Heart right ventricle (tissue), 16 donors: ENCODE data around the gene CDK14. TPM values are rescaled to one million over a fixed set of nuclear protein-coding genes. Genes with fewer than 3 reads are reported as not detected.

Source experiments
- ATAC-seq, 8 donors: fragments of 200-7000 bp; cut with Tn5 transposase; one replicate each; pipeline ENCODE4 v1.9.1; 2020; ENCODE audit warnings: mild to moderate bottlenecking in 8 of 8, moderate library complexity in 8 of 8, moderate number of reproducible peaks in 1 of 8
- DNase-seq, 2 donors: peaks; one replicate each; pipeline ENCODE4 v3.0.0-alpha.2; 2020
- H3K27ac ChIP-seq, 10 donors: fragments of 200-600 bp; sonication (generic) in 2 of 10; one replicate each; pipeline versions ENCODE4 v1.5.0 to v1.8.0; 2020 to 2022; ENCODE audit warnings: mild to moderate bottlenecking in 3 of 10
- H3K27me3 ChIP-seq, 7 donors: fragments of 200-600 bp; one replicate each; pipeline ENCODE4 v1.8.0; 2021 to 2022; ENCODE audit warnings: mild to moderate bottlenecking in 2 of 7
- H3K36me3 ChIP-seq, 9 donors: fragments of 200-600 bp; sonication (generic) in 1 of 9; one replicate each; pipeline versions ENCODE4 v1.5.0 to v1.8.0; 2020 to 2022; ENCODE audit warnings: mild to moderate bottlenecking in 2 of 9
- H3K4me1 ChIP-seq, 9 donors: fragments of 200-600 bp; sonication (generic) in 1 of 9; one replicate each; pipeline versions ENCODE4 v1.5.0 to v1.8.0; 2020 to 2022; ENCODE audit warnings: mild to moderate bottlenecking in 4 of 9
- H3K4me3 ChIP-seq, 10 donors: fragments of 200-600 bp; sonication (generic) in 2 of 10; one replicate each; pipeline versions ENCODE4 v1.5.0 to v1.8.0; 2020 to 2022; ENCODE audit warnings: mild to moderate bottlenecking in 7 of 10, moderate library complexity in 2 of 10
- H3K9me3 ChIP-seq, 11 donors: fragments of 200-600 bp in 10 of 11; sonication (generic) in 2 of 11; one replicate each; pipeline versions ENCODE4 v1.5.0 to v1.8.0; 2013 to 2022; ENCODE audit warnings: mild to moderate bottlenecking in 2 of 11, control low read depth in 1 of 11, moderate library complexity in 1 of 11
- WGBS, 2 donors: extraction: QIAGEN DNeasy Blood & Tissue Kit; methylation state at CpG; one replicate each; pipeline ENCODE4 v1.1.7; 2013; ENCODE audit warnings: inconsistent platforms in 1 of 2; 5-methylcytosine and 5-hydroxymethylcytosine counted together
- intact Hi-C, 10 donors: fragments of 100-400 bp; cut with DNase I; formaldehyde crosslinking; loops; one replicate each; pipeline versions ENCODE4 v1.11.1 to v1.14.2; 2022
- long read RNA-seq, 3 donors: library from polyadenylated mRNA; unstranded; transcript quantifications; one replicate each; pipeline ENCODE4 v2.0.0, GENCODE V29; 2020 to 2021
- polyA plus RNA-seq, 2 donors: library from polyadenylated mRNA; stranded (reverse); fragments of 200-250 nt; gene quantifications; one replicate each; pipeline ENCODE4 v1.2.3, GENCODE V29; 2013
- total RNA-seq, 10 donors: library from RNA; stranded (reverse); fragmentation: NEBNext Ultra II Directional in 3 of 10; extraction: Animal tissue kit (Norgen Biotek cat#: 25700) in 3 of 10; gene quantifications; one replicate each; pipeline versions ENCODE4 v1.2.1 to v1.2.4, GENCODE V29; 2021 to 2023
- TF ChIP-seq, protein P1 (sequence below), 9 donors: fragments of 200-600 bp; sonication (generic) in 2 of 9; IDR thresholded peaks; one replicate each; pipeline versions ENCODE4 v1.5.0 to v1.8.0; 2021 to 2022; ENCODE audit warnings: antibody characterized with exemption in 9 of 9, mild to moderate bottlenecking in 5 of 9, moderate library complexity in 1 of 9
- donor health status: Arrhythmogenic right ventricular cardiomyopathy.
- donor health status: ischemic (EF 13 %, LVEDD 7.1; RV severe dilation, severe dysfunction).
- donor health status: healthy with polysubstance abuse.
- donor health status: DM: no; HTN: yes; CAD: no.
- donor health status: DM: no; HTN: no; CAD: no.
- donor health status: ischemic (EF 25% LVEDD 6.9; RV normal size, moderate dysfunction).
- donor health status: ischemic (EF 25% LVEDD 5.7; RV mildly dilated, moderate dysfunction).
- donor health status: healthy.
- donor health status: DM: yes; HTN: yes; CAD: no.
- donor health status: Ischemic cardiomyopathy.
- donor health status: ischemic (EF 35%, LVEDD 5.7; RV mildly dilated, moderate dysfunction).
- donor health status: nonischemic (EF 11% LVEDD 7.7; RV severe dilation, severe dysfunction).
- donor health status: DM: yes; HTN: yes; CAD: no.
- donor health status: PGD.
- donor health status: ischemic (EF 29% LVEDD 5.4; RV normal size, mild dysfunction).
- donor health status: nonischemic (EF 23%, LVEDD 6.1; RV moderate dilation, normal function).

Gene CDK14
- total RNA-seq = 10 to 100 TPM; 12.7 to 36.5 (median 25.5) TPM
- polyA plus RNA-seq = 1 to 10 TPM; 3.9 to 7.7 TPM
- long read RNA-seq, donor 1, full-length matches to known transcripts = 12 of 16 reads
- long read RNA-seq, donor 1, partial matches to known transcripts = 1 of 16 reads
- long read RNA-seq, donor 1, other reads (novel, unspliced or antisense) = 3 of 16 reads
- long read RNA-seq, donor 2, full-length matches to known transcripts = 7 of 22 reads
- long read RNA-seq, donor 2, partial matches to known transcripts = 2 of 22 reads
- long read RNA-seq, donor 2, other reads (novel, unspliced or antisense) = 13 of 22 reads
- long read RNA-seq, donor 3, full-length matches to known transcripts = 10 of 17 reads
- long read RNA-seq, donor 3, partial matches to known transcripts = 0 of 17 reads
- long read RNA-seq, donor 3, other reads (novel, unspliced or antisense) = 7 of 17 reads

GRCh38 chr7:90595801-90596670 is at the start of gene CDK14:
Gene CDK14 (plus strand): TSS chr7:90596321. CDS start chr7:90596628, 307 bp downstream.
- intact Hi-C loops = loop anchor here in 3 of 10 donors (2.0 to 10.0 kb wide), 4 partner anchors 45 to 436 kb away; partner anchors contain the start of gene PTTG1IP2 (in 1 of the 3)
- ATAC-seq = peak; percentile 62 to 84 (median 74)
- Histone ChIP-seq H3K27me3 (peaks cover 0 to 5% (median 0%) of the 10 kb centered on the region in 7 donors), H3K36me3 (no peaks in the 10 kb centered on the region), H3K4me3 (peak within 1 kb of the TSS; percentile 63 to 90 (median 78)), H3K27ac (peak within 1 kb of the TSS; percentile 80 to 91 (median 84)), H3K4me1 (peaks cover 0 to 58% (median 25%) of the 10 kb centered on the region in 9 donors), H3K9me3 (no peaks in the 10 kb centered on the region)
- peak; percentile 81 to 85 for DNase-seq
- TF ChIP-seq, protein P1, sequence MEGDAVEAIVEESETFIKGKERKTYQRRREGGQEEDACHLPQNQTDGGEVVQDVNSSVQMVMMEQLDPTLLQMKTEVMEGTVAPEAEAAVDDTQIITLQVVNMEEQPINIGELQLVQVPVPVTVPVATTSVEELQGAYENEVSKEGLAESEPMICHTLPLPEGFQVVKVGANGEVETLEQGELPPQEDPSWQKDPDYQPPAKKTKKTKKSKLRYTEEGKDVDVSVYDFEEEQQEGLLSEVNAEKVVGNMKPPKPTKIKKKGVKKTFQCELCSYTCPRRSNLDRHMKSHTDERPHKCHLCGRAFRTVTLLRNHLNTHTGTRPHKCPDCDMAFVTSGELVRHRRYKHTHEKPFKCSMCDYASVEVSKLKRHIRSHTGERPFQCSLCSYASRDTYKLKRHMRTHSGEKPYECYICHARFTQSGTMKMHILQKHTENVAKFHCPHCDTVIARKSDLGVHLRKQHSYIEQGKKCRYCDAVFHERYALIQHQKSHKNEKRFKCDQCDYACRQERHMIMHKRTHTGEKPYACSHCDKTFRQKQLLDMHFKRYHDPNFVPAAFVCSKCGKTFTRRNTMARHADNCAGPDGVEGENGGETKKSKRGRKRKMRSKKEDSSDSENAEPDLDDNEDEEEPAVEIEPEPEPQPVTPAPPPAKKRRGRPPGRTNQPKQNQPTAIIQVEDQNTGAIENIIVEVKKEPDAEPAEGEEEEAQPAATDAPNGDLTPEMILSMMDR (IDR thresholded peaks at IDR 0.05) = peak; percentile 26 to 67 (median 50)
- 1% methylated on average over 113 to 118 of the region's 118 CpGs for WGBS, 2 donors

GRCh38 chr7:90551036-90551435 is 45.1 kb upstream of the CDK14 start:
- DNase-seq = no peak
- WGBS, 2 donors = 75% methylated on average over 4 of the region's 4 CpGs
- intact Hi-C loops = loop anchor here in 8 of 10 donors (2.0 to 5.0 kb wide), 5 partner anchors 46 to 486 kb away; partner anchors contain the start of gene CDK14 (in 1 of the 8)

DNA sequence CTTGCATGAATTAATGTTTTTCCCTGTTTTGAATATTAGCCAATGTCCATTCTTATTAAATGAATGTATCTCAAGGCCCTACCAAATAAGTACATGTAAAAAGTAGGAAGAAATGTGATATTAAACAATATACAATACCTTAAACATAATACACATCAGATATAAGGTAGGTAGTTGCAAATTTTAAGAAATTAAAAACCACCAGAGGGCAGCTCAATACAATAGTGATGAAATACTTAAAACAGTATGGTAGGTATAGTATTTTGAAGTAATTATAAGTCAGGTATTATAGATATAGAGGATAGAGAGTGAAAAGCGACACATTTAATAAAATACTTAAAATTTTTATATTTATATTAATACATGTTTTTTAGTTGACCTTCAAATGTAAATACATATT is 43.6 kb upstream of the CDK14 start:
- intact Hi-C loops = loop anchor here in 9 of 10 donors (1.0 to 5.0 kb wide), 6 partner anchors 75 to 485 kb away; no protein-coding TSS in a partner anchor
- Histone ChIP-seq H3K27me3 (no peaks in the 10 kb centered on the region), H3K36me3 (no peaks in the 10 kb centered on the region), H3K9me3 (no peaks in the 10 kb centered on the region), H3K4me1 (no peaks in the 10 kb centered on the region), H3K4me3 (no peak overlapping the region), H3K27ac (no peak overlapping the region)
- no peak for DNase-seq
- TF ChIP-seq, protein P1 (IDR thresholded peaks at IDR 0.05) = peak; percentile 10 to 68 (median 49)
- no peak for ATAC-seq
- WGBS, 2 donors = 69 to 73% methylated on average over 1 of the region's 1 CpG

More at GRCh38 chr7:90551036-90551435, 45.1 kb upstream of the CDK14 start:
- Histone ChIP-seq H3K9me3 (no peaks in the 10 kb centered on the region), H3K4me1 (no peaks in the 10 kb centered on the region), H3K4me3 (no peak overlapping the region), H3K27ac (no peak overlapping the region), H3K27me3 (no peaks in the 10 kb centered on the region), H3K36me3 (no peaks in the 10 kb centered on the region)
- TF ChIP-seq, protein P1 (IDR thresholded peaks at IDR 0.05) = no peak
- no peak for ATAC-seq

- no peak overlapping the region for H3K4me3 ChIP-seq
- TF ChIP-seq, protein P1 (IDR thresholded peaks at IDR 0.05) = no peak
- H3K27ac ChIP-seq = no peak overlapping the region
- no peak for DNase-seq
- H3K4me1 ChIP-seq = no peaks in the 10 kb centered on the region
- H3K9me3 ChIP-seq = peaks cover 0 to 5% (median 0%) of the 10 kb centered on the region in 11 donors
- intact Hi-C loops = no loop called here
- no peaks in the 10 kb centered on the region for H3K27me3 ChIP-seq
- ATAC-seq = no peak
- 56 to 85% methylated on average over 1 of the region's 1 CpG for WGBS, 2 donors
- H3K36me3 ChIP-seq = no peaks in the 10 kb centered on the region
Observed at GRCh38 chr7:90560730-90561129, 35.4 kb upstream of the CDK14 start.
